Upper lobe of right lung (tissue), 1 donor: Measurements from ENCODE around the gene TF. TPM values are rescaled to one million over a fixed set of nuclear protein-coding genes. Genes with fewer than 3 reads are reported as not detected.
"Not testable (repeated sequence)": the region's sequence is repeated elsewhere in the genome, so short reads cannot be mapped to it uniquely, and the experiment has no call there.

Experiments used
- ATAC-seq: fragments of 200-7000 bp; cut with Tn5 transposase; one replicate; pipeline ENCODE4 v1.9.1; 2020; ENCODE audit warnings: mild to moderate bottlenecking, moderate library complexity
- DNase-seq: peaks from one replicate; pipeline ENCODE4 v3.0.0-alpha.2; 2020
- H3K27ac ChIP-seq: fragments of 200-600 bp; one replicate; pipeline ENCODE4 v1.8.0; 2022
- H3K27me3 ChIP-seq: fragments of 200-600 bp; one replicate; pipeline ENCODE4 v1.8.0; 2022; ENCODE audit warnings: mild to moderate bottlenecking
- H3K36me3 ChIP-seq: fragments of 200-600 bp; one replicate; pipeline ENCODE4 v1.8.0; 2022
- H3K4me1 ChIP-seq: fragments of 200-600 bp; one replicate; pipeline ENCODE4 v1.8.0; 2022
- H3K4me3 ChIP-seq: fragments of 200-600 bp; one replicate; pipeline ENCODE4 v1.8.0; 2022; ENCODE audit warnings: mild to moderate bottlenecking
- H3K9me3 ChIP-seq: fragments of 200-600 bp; one replicate; pipeline ENCODE4 v1.8.0; 2022
- intact Hi-C: fragments of 100-400 bp; cut with DNase I; formaldehyde crosslinking; loops from one replicate; pipeline ENCODE4 v1.11.0; 2022
- total RNA-seq: library from RNA; stranded (reverse); fragmentation: NEBNext Ultra II Directional; extraction: Animal tissue kit (Norgen Biotek cat#: 25700); gene quantifications from one replicate; pipeline ENCODE4 v1.2.1, GENCODE V29; 2021
- TF ChIP-seq, protein P1 (sequence below): fragments of 200-600 bp; IDR thresholded peaks from one replicate; pipeline ENCODE4 v1.8.0; 2022; ENCODE audit warnings: antibody characterized with exemption
- donor health status: DM: no; HTN: yes; CAD: no; lungs with severe emphysema.

Gene TF
- total RNA-seq, 1 donor from 2014 or later = 1.3 TPM

DNA sequence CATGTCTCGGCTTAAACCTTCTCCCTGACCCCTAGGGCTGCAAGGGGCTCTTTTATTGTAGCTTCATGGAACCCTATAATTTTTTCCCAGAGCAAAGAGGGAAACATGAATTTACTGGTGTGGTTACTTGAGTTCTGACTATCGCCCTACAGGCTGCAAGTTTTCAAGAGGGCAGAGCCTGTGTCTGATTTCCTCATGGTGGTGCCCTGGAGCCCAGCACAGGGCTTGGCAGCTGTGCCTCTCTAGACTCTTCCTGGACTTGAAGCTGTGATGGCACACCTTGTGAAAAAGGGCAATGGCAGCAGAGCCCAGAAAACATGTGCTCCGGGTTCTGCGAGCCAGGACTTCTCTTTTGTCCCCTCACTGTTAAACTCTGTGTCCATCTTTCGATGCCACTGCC lies 34.2 kb upstream of the TF start:
- H3K4me1 ChIP-seq = no peaks in the 10 kb centered on the region
- H3K4me3 ChIP-seq = no peak overlapping the region
- intact Hi-C loops = no loop called here
- H3K27ac ChIP-seq = no peak overlapping the region
- DNase-seq (no peak), ATAC-seq (no peak)
- no peaks in the 10 kb centered on the region for H3K9me3 ChIP-seq
- no peaks in the 10 kb centered on the region for H3K36me3 ChIP-seq
- TF ChIP-seq, protein P1, sequence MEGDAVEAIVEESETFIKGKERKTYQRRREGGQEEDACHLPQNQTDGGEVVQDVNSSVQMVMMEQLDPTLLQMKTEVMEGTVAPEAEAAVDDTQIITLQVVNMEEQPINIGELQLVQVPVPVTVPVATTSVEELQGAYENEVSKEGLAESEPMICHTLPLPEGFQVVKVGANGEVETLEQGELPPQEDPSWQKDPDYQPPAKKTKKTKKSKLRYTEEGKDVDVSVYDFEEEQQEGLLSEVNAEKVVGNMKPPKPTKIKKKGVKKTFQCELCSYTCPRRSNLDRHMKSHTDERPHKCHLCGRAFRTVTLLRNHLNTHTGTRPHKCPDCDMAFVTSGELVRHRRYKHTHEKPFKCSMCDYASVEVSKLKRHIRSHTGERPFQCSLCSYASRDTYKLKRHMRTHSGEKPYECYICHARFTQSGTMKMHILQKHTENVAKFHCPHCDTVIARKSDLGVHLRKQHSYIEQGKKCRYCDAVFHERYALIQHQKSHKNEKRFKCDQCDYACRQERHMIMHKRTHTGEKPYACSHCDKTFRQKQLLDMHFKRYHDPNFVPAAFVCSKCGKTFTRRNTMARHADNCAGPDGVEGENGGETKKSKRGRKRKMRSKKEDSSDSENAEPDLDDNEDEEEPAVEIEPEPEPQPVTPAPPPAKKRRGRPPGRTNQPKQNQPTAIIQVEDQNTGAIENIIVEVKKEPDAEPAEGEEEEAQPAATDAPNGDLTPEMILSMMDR = no peak
- H3K27me3 ChIP-seq = no peaks in the 10 kb centered on the region

GRCh38 chr3:133713347-133713746 lies 32.8 kb upstream of the TF start:
- ATAC-seq = no peak
- TF ChIP-seq, protein P1 = no peak
- Histone ChIP-seq H3K4me3 (no peak overlapping the region), H3K27me3 (no peaks in the 10 kb centered on the region), H3K36me3 (no peaks in the 10 kb centered on the region), H3K4me1 (no peaks in the 10 kb centered on the region), H3K9me3 (no peaks in the 10 kb centered on the region), H3K27ac (no peak overlapping the region)
- intact Hi-C loops = no loop called here
- no peak for DNase-seq

GRCh38 chr3:133717424-133717823 lies 28.8 kb upstream of the TF start:
- Histone ChIP-seq H3K27ac (no peak overlapping the region), H3K9me3 (no peaks in the 10 kb centered on the region), H3K36me3 (no peaks in the 10 kb centered on the region), H3K27me3 (no peaks in the 10 kb centered on the region), H3K4me3 (no peak overlapping the region), H3K4me1 (no peaks in the 10 kb centered on the region)
- intact Hi-C loops = no loop called here
- ATAC-seq (no peak), DNase-seq (no peak)
- TF ChIP-seq, protein P1 = no peak

DNA sequence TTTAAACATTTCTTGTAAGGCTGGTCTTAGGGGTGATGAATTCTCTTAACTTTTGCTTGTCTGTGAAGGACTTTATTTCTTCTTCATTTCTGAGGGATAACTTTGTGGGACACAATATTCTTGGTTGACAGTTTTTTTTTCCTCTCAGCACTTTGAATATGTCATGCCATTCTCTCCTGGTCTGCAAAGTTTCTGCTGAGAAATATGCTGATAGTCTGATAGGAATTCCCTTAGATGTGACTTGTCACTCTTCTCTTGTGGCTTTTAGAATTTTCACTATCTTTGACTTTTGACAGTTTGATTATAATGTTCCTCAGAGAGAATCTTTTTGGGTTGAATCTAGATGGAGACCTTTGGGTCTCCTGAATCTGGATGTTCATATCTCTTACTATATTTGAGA lies 23.3 kb upstream of the TF start:
- no peaks in the 10 kb centered on the region for H3K4me1 ChIP-seq
- ATAC-seq (no peak), DNase-seq (no peak)
- intact Hi-C loops = no loop called here
- no peaks in the 10 kb centered on the region for H3K36me3 ChIP-seq
- peaks cover 4% of the 10 kb centered on the region for H3K9me3 ChIP-seq
- H3K27ac ChIP-seq = no peak overlapping the region
- H3K4me3 ChIP-seq = no peak overlapping the region
- H3K27me3 ChIP-seq = no peaks in the 10 kb centered on the region
- TF ChIP-seq, protein P1 = no peak

- intact Hi-C loops = no loop called here
Observed at GRCh38 chr3:133730993-133731392, 15.2 kb upstream of the TF start.

GRCh38 chr3:133732231-133732630 lies 14.0 kb upstream of the TF start:
- H3K4me1 ChIP-seq, H3K27me3 ChIP-seq, H3K27ac ChIP-seq, H3K36me3 ChIP-seq, H3K9me3 ChIP-seq, ATAC-seq, H3K4me3 ChIP-seq, DNase-seq, intact Hi-C loops: not testable (repeated sequence)

More at GRCh38 chr3:133730993-133731392, 15.2 kb upstream of the TF start:
- TF ChIP-seq, protein P1 = no peak
- H3K9me3 ChIP-seq = peaks cover 3% of the 10 kb centered on the region
- no peak overlapping the region for H3K4me3 ChIP-seq
- DNase-seq (no peak), ATAC-seq (no peak)
- no peaks in the 10 kb centered on the region for H3K27me3 ChIP-seq
- H3K27ac ChIP-seq = no peak overlapping the region
- no peaks in the 10 kb centered on the region for H3K36me3 ChIP-seq
- no peaks in the 10 kb centered on the region for H3K4me1 ChIP-seq
